Non-pigmented ciliary epithelial cell (primary cell): ENCODE measurements around the gene EIF4EBP2.

ENCODE experiments used
- DNase-seq: peaks from one replicate; pipeline ENCODE4 v3.0.0-alpha.2; 2010; ENCODE audit warnings: low read depth

Gene EIF4EBP2

DNA sequence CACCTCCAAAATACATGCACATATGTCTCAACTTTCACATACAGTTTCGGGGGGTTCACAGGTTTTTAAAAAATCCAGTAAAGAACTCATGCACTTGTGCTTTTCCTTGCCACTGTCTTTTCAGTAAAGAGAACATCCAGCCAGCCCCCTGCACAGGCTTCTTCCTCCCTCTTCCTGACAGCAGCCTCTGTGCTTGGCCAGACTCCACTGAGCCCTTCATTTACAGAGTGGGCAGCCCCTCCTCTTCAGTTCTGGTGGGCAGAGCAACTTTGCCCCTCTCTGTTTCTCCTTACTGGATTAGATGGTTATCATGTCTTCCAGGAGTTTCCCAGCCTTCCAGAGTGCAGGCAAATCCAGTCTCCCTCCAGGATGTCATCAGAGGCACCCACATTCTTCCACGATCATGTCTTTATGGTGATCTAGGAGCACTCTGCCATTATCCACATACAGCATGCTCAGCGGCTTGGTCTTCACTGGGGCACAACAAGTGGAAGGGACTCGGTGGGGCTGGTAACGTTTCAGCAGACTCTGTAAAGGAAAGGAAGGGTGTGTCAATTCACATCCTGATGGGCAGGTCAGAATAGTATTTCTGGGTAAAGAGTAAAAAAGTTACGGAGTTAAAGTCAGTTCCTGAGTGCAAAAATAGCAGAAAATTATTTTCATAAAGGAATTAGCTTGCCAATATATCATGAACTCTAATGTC is 28.8 kb downstream of the EIF4EBP2 start:
- DNase-seq = no peak

- no peak for DNase-seq
These were observed 29.8 kb downstream of the EIF4EBP2 start for GRCh38 chr10:70433581-70434280.

- no peak for DNase-seq
These were observed 31.5 kb downstream of the EIF4EBP2 start for GRCh38 chr10:70435241-70436085.

GRCh38 chr10:70437721-70438120 is 33.8 kb downstream of the EIF4EBP2 start:
- no peak for DNase-seq

- DNase-seq = no peak
These were observed 36.6 kb downstream of the EIF4EBP2 start for GRCh38 chr10:70440296-70441160.

DNA sequence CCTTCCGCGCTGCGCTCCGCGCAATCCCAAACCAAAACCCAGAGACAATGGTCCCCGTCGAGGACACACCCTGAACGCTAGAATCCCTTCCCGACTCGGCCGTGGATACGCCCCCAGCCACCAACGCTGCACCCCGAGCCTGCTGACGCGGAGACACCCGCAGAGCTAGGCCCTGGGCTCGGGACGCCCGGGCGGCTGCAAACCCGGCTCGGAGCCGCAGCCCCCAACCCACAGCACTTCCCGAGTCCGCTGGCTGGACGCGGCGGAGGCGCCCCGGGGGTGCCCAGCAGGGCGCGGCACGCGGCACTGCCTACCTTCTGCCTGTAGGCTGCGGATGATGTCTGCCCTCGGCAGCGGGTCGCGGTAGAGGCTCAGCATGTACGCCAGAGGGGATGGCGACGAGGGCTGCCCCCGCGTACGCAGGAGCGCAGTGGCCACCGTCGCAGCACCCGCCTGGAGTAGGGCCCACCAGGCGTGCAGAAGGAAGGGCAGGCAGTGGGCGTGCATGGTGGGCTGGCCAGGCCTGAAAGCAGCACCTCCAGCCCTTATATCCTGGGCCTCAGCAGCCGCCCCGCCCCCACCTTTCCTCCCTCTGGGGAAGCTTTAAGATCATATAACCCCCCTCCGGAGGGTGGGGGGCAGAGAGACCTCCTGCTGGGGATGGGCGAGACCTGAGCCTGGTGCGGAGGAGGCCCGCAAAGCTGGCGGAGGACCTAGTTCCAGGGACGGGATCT is 37.4 kb downstream of the EIF4EBP2 start, which contains the start of gene NODAL:
Gene NODAL, minus strand, starts transcription at position 521 of the 734 bp plus-strand sequence. Its CDS starts 14 bp downstream, at position 507.
- no peak for DNase-seq

DNA sequence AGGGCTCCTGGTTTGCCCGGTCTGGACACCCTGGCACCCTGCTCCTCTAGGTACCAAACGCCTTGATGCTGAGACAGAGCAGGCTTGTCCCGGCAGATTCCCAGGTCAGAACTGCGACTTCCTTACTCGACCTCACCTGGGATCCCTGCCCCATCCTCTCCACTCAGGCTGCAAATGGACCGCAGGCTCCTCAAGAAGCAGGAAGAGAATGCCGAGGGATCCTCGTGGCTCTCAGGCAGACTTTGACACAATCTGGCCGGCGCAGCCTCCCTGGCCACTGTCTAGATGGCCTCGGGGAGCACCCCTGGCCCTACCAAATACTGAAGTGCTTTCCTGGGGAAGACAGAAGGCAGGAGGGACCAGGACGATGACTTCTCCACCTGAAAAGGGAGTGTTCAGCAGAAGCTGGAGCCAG is 38.0 kb downstream of the EIF4EBP2 start:
- no peak for DNase-seq

GRCh38 chr10:70442332-70442988 is 38.5 kb downstream of the EIF4EBP2 start:
- DNase-seq = no peak

- no peak for DNase-seq
These were observed 40.8 kb downstream of the EIF4EBP2 start for GRCh38 chr10:70444744-70445143.

GRCh38 chr10:70445718-70446657 is 42.0 kb downstream of the EIF4EBP2 start:
- no peak for DNase-seq

- DNase-seq = no peak
These were observed 44.3 kb downstream of the EIF4EBP2 start for GRCh38 chr10:70448236-70448635.

DNA sequence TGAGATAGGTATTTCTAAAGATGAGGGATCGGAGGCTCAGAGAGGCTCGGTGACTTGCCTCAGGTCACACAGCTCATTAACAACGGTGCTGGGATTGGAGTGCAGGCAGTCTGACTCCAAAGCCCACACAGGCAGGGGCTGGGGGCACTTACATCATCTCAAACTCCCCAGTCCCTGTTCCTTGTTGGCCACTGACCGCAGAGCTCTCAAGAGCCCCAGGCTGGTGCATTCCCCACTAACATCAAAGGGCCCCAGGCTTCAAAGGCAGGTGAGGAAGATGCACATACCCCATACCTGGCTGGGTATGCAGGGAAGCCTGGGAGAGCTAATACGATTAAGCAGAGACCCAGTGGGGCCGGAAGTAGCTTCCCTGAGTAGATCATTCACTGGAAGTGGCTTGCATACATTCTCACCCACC is 51.3 kb downstream of the EIF4EBP2 start:
- no peak for DNase-seq

- no peak for DNase-seq
These were observed 52.2 kb downstream of the EIF4EBP2 start for GRCh38 chr10:70456164-70456563.

GRCh38 chr10:70457759-70458305 is 53.9 kb downstream of the EIF4EBP2 start:
- no peak for DNase-seq

- DNase-seq = no peak
These were observed 54.5 kb downstream of the EIF4EBP2 start for GRCh38 chr10:70458329-70459060.

DNA sequence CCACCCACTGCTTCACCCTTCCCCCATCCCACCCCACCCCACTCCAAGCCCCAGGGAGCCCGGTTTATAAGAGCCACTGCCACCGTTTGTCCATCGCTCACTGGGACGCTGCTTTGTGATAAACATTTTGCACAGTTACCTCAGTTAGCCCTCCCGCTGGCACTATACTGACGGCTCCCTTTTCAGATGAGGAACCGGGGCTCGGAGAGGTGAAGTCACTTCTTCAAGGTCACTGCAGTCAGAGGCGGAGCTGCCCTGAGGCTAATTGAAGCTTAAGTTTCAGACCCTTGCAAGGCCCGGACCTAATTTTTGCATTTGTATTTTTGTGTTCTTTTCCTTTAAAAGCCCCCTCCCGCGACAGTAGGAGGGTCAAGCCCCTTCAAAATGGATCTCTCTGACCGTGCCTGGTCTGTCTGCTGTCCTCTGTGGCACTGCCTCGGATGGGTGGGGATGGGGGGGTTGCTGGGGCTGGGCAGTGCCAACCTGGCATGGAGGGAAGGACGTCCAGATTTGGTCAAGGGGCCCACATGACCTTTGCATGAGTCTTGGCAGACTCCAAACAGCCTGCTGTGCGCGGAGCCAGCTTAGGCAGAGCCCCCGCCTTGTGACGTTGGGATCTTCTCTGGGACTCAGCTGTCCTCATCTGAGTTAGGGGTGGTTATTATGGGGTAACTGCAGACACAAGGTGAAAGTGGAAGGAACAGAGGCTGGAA is 55.3 kb downstream of the EIF4EBP2 start:
- DNase-seq = no peak

DNA sequence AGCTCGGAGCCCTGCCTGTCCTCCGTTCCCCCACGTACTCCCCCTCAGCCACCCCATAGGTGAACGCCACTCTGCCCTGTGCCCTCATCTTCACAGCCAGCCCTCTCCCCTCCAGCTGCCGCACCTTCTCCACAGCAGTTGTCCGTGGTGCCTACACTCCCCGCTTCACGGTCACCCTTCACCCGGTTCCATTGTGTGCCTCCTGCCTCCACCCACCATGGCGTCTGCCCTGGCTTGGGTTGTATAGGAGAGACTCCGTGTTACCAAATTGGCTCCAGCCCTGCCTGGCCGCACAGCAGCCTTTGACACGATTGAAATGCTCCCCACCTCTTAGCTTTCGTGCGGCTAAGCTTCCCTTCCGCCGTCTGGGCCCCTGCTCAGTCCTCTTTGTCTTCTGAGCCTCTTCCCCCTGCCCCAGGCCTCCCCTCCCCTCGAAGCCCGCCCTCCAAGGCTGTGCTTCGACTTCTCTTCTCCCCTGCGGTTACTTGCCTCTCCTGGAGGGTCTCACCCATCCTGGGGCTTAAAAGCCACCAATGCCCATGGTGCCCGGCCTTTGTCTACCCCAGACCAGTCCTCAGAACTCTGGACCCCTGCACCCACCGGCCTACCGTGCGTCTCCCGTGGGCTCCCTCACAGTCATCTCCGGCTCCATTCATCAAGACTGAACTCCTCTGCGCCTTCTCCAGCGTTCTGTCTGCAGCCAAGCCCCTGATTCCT is 56.0 kb downstream of the EIF4EBP2 start:
- no peak for DNase-seq
